ENCODE results near the gene STK11.
A peak's percentile ranks its signal among the peaks of the same experiment; 100 is the strongest.

STK11 gene

GRCh38 chr19:1205114-1206099, at the start of gene STK11:
Gene STK11 (plus strand): TSS chr19:1205778. CDS start chr19:1206914, 1,136 bp downstream.
- DNase-seq = peak; percentile 98 to 99

GRCh38 chr19:1156305-1156801, 49.2 kb upstream of the STK11 start:
- DNase-seq = no peak

- no peak for DNase-seq
Measured at GRCh38 chr19:1156830-1157615, 48.6 kb upstream of the STK11 start.

- no peak for DNase-seq
Measured at GRCh38 chr19:1157931-1158884, 47.4 kb upstream of the STK11 start.

GRCh38 chr19:1158885-1159448, 46.6 kb upstream of the STK11 start:
- DNase-seq = no peak

- no peak for DNase-seq
Measured at GRCh38 chr19:1159864-1160595, 45.5 kb upstream of the STK11 start.

GRCh38 chr19:1161716-1162115, 43.9 kb upstream of the STK11 start:
- DNase-seq = no peak

GRCh38 chr19:1162404-1163282, 42.9 kb upstream of the STK11 start:
- no peak for DNase-seq

GRCh38 chr19:1163283-1163933, 42.2 kb upstream of the STK11 start:
- no peak for DNase-seq

- DNase-seq = no peak
Measured at GRCh38 chr19:1163934-1164683, 41.5 kb upstream of the STK11 start.

GRCh38 chr19:1164684-1165531, 40.7 kb upstream of the STK11 start:
- DNase-seq = no peak

GRCh38 chr19:1166872-1167573, 38.6 kb upstream of the STK11 start:
- DNase-seq = no peak

- no peak for DNase-seq
Measured at GRCh38 chr19:1167687-1168571, 37.6 kb upstream of the STK11 start.

GRCh38 chr19:1168572-1169410, 36.8 kb upstream of the STK11 start:
- no peak for DNase-seq

GRCh38 chr19:1169411-1169791, 36.2 kb upstream of the STK11 start:
- no peak for DNase-seq
